ENCODE measurements around the gene SUPT20HL1. TPM values are rescaled to one million over a fixed set of nuclear protein-coding genes. Genes with fewer than 3 reads are reported as not detected.

The SUPT20HL1 gene
- total and polyA plus RNA-seq, 10 of the 15 experiments (the other 5 are each of a cell fraction or from before 2014, with no cell fraction given): not detected

DNA sequence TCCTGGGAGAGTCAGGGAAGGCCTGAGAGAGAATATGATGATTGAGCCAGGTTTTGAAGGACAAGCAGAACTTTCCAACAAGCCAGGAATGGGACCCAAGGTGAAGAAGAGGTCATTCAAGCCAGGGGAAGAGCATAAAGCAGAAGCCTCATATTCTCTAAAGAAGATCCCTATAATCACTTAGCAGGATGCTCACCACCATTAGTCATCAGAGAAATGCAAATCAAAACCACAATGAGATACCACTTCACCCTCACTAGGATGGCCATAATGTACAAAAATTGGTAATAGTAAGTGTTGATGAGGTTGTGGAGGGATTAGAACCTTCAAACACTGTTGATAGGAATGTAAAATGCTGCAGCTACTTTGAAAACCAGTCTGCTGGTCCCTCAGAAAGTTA lies 20.5 kb upstream of the SUPT20HL1 start (continued):
- TF ChIP-seq, protein P1, sequence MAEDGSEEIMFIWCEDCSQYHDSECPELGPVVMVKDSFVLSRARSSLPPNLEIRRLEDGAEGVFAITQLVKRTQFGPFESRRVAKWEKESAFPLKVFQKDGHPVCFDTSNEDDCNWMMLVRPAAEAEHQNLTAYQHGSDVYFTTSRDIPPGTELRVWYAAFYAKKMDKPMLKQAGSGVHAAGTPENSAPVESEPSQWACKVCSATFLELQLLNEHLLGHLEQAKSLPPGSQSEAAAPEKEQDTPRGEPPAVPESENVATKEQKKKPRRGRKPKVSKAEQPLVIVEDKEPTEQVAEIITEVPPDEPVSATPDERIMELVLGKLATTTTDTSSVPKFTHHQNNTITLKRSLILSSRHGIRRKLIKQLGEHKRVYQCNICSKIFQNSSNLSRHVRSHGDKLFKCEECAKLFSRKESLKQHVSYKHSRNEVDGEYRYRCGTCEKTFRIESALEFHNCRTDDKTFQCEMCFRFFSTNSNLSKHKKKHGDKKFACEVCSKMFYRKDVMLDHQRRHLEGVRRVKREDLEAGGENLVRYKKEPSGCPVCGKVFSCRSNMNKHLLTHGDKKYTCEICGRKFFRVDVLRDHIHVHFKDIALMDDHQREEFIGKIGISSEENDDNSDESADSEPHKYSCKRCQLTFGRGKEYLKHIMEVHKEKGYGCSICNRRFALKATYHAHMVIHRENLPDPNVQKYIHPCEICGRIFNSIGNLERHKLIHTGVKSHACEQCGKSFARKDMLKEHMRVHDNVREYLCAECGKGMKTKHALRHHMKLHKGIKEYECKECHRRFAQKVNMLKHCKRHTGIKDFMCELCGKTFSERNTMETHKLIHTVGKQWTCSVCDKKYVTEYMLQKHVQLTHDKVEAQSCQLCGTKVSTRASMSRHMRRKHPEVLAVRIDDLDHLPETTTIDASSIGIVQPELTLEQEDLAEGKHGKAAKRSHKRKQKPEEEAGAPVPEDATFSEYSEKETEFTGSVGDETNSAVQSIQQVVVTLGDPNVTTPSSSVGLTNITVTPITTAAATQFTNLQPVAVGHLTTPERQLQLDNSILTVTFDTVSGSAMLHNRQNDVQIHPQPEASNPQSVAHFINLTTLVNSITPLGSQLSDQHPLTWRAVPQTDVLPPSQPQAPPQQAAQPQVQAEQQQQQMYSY (CRISPR knock-in tag; IDR thresholded peaks at IDR 0.05): no peak

DNA sequence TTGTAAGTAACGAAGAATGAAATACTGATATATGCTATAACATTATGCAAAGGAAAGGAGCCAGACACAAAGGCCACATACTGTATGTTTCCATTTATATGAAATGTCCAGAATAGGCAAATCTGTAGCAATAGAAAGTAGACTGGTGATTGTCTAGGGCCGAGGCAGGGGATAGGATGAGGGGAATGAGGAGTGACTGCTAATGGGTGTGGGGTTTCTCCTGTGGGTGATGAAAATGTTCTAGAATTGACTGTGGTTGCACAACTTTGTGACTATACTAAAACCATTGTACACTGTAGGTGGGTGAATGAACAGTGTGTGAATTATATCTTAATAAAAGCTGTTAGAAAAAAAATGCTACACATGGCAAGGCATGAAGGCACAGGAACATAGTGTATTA lies 19.9 kb upstream of the SUPT20HL1 start:
- no peak overlapping the region for H3K4me2 ChIP-seq (ENCODE audit: control insufficient read depth, insufficient read depth)
- FAIRE-seq: no peak
- ATAC-seq: no peak

DNA sequence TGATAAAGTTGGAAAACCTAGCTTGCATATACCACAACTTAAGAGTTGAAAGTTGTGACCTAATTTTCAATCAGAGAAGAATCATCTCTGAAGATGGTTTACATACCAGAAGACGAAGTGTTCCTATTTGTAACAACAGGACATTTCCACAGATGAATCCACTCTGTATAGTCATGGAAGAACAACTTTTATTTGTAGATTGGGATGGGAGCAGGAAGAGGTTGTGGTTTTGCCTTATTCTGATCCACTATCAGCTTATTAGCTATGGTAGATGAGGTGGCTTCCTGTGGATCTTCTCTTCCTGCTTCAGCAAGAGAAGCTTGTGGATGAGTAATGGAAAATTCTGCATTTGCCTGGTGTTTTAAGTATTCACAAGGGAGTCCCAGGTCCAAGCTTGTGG lies 18.6 kb upstream of the SUPT20HL1 start:
- RAD21 ChIA-PET (ENCODE audit: unreplicated experiment): no interaction called here
- Histone ChIP-seq H3K79me2 (ENCODE audit: control insufficient read depth, insufficient read depth, low read length) (no peaks in the 10 kb centered on the region), H3K4me3 (no peak overlapping the region), H3K4me1 (ENCODE audit: control insufficient read depth, insufficient read depth, low read length) (no peaks in the 10 kb centered on the region), H3K9me3 (replicated peaks; ENCODE audit: control insufficient read depth, insufficient read depth, low read length) (no peaks in the 10 kb centered on the region), H3K27ac (ENCODE audit: control insufficient read depth, insufficient read depth) (no peak overlapping the region), H3K4me2 (ENCODE audit: control insufficient read depth, insufficient read depth) (no peak overlapping the region), H3K9ac (ENCODE audit: control insufficient read depth, insufficient read depth, low read length) (no peak overlapping the region), H4K20me1 (ENCODE audit: control insufficient read depth, insufficient read depth) (no peaks in the 10 kb centered on the region), H2AFZ (ENCODE audit: control insufficient read depth, low read depth, low read length) (no peak overlapping the region), H3K27me3 (replicated peaks in 1 of 2; ENCODE audit: control insufficient read depth in 2 of 2, insufficient read depth in 2 of 2, low read length in 1 of 2) (no peaks in the 10 kb centered on the region), H3K36me3 (ENCODE audit: control insufficient read depth in 2 of 2, insufficient read depth in 2 of 2, low read length in 1 of 2) (no peaks in the 10 kb centered on the region)
- POLR2A ChIA-PET: no interaction called here
- WGBS (ENCODE audit: insufficient coverage, insufficient replicate concordance, low lambda C conversion rate, missing lambda C conversion rate): 8% methylated on average over 1 of the region's 1 CpG
- TF ChIP-seq, protein P2, sequence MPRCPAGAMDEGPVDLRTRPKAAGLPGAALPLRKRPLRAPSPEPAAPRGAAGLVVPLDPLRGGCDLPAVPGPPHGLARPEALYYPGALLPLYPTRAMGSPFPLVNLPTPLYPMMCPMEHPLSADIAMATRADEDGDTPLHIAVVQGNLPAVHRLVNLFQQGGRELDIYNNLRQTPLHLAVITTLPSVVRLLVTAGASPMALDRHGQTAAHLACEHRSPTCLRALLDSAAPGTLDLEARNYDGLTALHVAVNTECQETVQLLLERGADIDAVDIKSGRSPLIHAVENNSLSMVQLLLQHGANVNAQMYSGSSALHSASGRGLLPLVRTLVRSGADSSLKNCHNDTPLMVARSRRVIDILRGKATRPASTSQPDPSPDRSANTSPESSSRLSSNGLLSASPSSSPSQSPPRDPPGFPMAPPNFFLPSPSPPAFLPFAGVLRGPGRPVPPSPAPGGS (IDR thresholded peaks at IDR 0.05; ENCODE audit: borderline replicate concordance, insufficient read depth, low read depth, low read length, poor library complexity, severe bottlenecking): no peak
- TF ChIP-seq, protein P3, sequence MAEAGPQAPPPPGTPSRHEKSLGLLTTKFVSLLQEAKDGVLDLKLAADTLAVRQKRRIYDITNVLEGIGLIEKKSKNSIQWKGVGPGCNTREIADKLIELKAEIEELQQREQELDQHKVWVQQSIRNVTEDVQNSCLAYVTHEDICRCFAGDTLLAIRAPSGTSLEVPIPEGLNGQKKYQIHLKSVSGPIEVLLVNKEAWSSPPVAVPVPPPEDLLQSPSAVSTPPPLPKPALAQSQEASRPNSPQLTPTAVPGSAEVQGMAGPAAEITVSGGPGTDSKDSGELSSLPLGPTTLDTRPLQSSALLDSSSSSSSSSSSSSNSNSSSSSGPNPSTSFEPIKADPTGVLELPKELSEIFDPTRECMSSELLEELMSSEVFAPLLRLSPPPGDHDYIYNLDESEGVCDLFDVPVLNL (IDR thresholded peaks at IDR 0.05; ENCODE audit: low read depth, low read length): no peak
- no peak for TF ChIP-seq SREBF1 (IDR thresholded peaks at IDR 0.05; ENCODE audit: low read length)
- no TSS peak for BruUV-seq (replicated peaks)
- in situ Hi-C loops (cut with MboI) (no loop called here), intact Hi-C loops (cut with micrococcal nuclease; ENCODE audit: unreplicated experiment) (no loop called here)
- no peak for ATAC-seq
- no peak for FAIRE-seq
- no peak for DNase-seq (ENCODE audit: low read depth, low spot score)
- SMC1A ChIA-PET (ENCODE audit: uncharacterized antibody, unreplicated experiment): no interaction called here
- CTCF ChIA-PET: interaction anchor here (0.5 kb wide), 1 partner anchor 260 kb away, joined by 3 read pairs; no protein-coding TSS in a partner anchor

More for the DNA sequence above, 19.9 kb upstream of the SUPT20HL1 start:
- BruUV-seq (replicated peaks): no TSS peak
- H3K36me3 ChIP-seq (ENCODE audit: control insufficient read depth in 2 of 2, insufficient read depth in 2 of 2, low read length in 1 of 2): no peaks in the 10 kb centered on the region
- H3K4me3 ChIP-seq: no peak overlapping the region
- no peak overlapping the region for H3K9ac ChIP-seq (ENCODE audit: control insufficient read depth, insufficient read depth, low read length)
- no peak for TF ChIP-seq BMI1 (IDR thresholded peaks at IDR 0.05; ENCODE audit: borderline replicate concordance)
- H3K79me2 ChIP-seq (ENCODE audit: control insufficient read depth, insufficient read depth, low read length): no peaks in the 10 kb centered on the region
- intact Hi-C loops (cut with micrococcal nuclease; ENCODE audit: unreplicated experiment) (no loop called here), in situ Hi-C loops (cut with MboI) (no loop called here)
- ChIA-PET RAD21 (ENCODE audit: unreplicated experiment) (no interaction called here), CTCF (no interaction called here), SMC1A (ENCODE audit: uncharacterized antibody, unreplicated experiment) (no interaction called here), POLR2A (no interaction called here)
- H3K9me3 ChIP-seq (replicated peaks; ENCODE audit: control insufficient read depth, insufficient read depth, low read length): no peaks in the 10 kb centered on the region
- no peak for DNase-seq (ENCODE audit: low read depth, low spot score)
- H4K20me1 ChIP-seq (ENCODE audit: control insufficient read depth, insufficient read depth): no peaks in the 10 kb centered on the region
- no peak overlapping the region for H3K27ac ChIP-seq (ENCODE audit: control insufficient read depth, insufficient read depth)
- no peak overlapping the region for H2AFZ ChIP-seq (ENCODE audit: control insufficient read depth, low read depth, low read length)
- WGBS (ENCODE audit: insufficient coverage, insufficient replicate concordance, low lambda C conversion rate, missing lambda C conversion rate): 29% methylated on average over 2 of the region's 2 CpGs
- no peaks in the 10 kb centered on the region for H3K4me1 ChIP-seq (ENCODE audit: control insufficient read depth, insufficient read depth, low read length)
- H3K27me3 ChIP-seq (replicated peaks in 1 of 2; ENCODE audit: control insufficient read depth in 2 of 2, insufficient read depth in 2 of 2, low read length in 1 of 2): no peaks in the 10 kb centered on the region
